Activated CD4-positive, alpha-beta T cell treated with anti-CD3 and anti-CD28 coated beads for 24 hours (primary cell): ENCODE data around the gene TRIM26.
"Not testable (repeated sequence)": the region's sequence is repeated elsewhere in the genome, so short reads cannot be mapped to it uniquely, and the experiment has no call there.

Experiments used
- DNase-seq, 2 donors: peaks; one replicate each; pipeline ENCODE4 v3.0.0-alpha.2; 2020; ENCODE audit warnings: low read depth in 2 of 2

TRIM26 gene

GRCh38 chr6:30212865-30213666 is at the start of gene TRIM26:
Gene TRIM26, minus strand, starts transcription at chr6:30213406. Its CDS starts 14,303 bp downstream, at chr6:30199103.
- DNase-seq: peak; percentile 91 to 92

- peak; percentile 17 to 19 for DNase-seq
Measured at GRCh38 chr6:30260036-30260504, 46.9 kb upstream of the TRIM26 start.

- DNase-seq: peak; percentile 40 to 46
Measured at GRCh38 chr6:30259140-30260035, 46.2 kb upstream of the TRIM26 start.

GRCh38 chr6:30258204-30258603 is 45.0 kb upstream of the TRIM26 start:
- no peak for DNase-seq

GRCh38 chr6:30252417-30252816 is 39.2 kb upstream of the TRIM26 start:
- not testable (repeated sequence) for DNase-seq

GRCh38 chr6:30244560-30244959 is 31.4 kb upstream of the TRIM26 start:
- no peak for DNase-seq

- no peak for DNase-seq
Measured at GRCh38 chr6:30238178-30238795, 25.1 kb upstream of the TRIM26 start.

- DNase-seq: no peak
Measured at GRCh38 chr6:30234356-30234755, 21.1 kb upstream of the TRIM26 start.

- DNase-seq: no peak
Measured at GRCh38 chr6:30231067-30231466, 17.9 kb upstream of the TRIM26 start.

GRCh38 chr6:30227763-30228487 is 14.7 kb upstream of the TRIM26 start:
- DNase-seq: no peak

GRCh38 chr6:30227242-30227722 is 14.1 kb upstream of the TRIM26 start:
- no peak for DNase-seq

GRCh38 chr6:30223339-30223738 is 10.1 kb upstream of the TRIM26 start:
- no peak for DNase-seq

- DNase-seq: not testable (repeated sequence)
Measured at GRCh38 chr6:30221956-30222355, 8.8 kb upstream of the TRIM26 start.

- not testable (repeated sequence) for DNase-seq
Measured at GRCh38 chr6:30221395-30221794, 8.2 kb upstream of the TRIM26 start.

GRCh38 chr6:30219244-30219643 is 6.0 kb upstream of the TRIM26 start:
- peak in 1 of 2 donors; percentile 51 for DNase-seq

- no peak for DNase-seq
Measured at GRCh38 chr6:30216096-30216495, 2.9 kb upstream of the TRIM26 start.

- no peak for DNase-seq
Measured at GRCh38 chr6:30214657-30214982, 1.4 kb upstream of the TRIM26 start.

GRCh38 chr6:30213957-30214656 is 901 bp upstream of the TRIM26 start:
- peak; percentile 44 to 54 for DNase-seq

GRCh38 chr6:30213667-30213956 is 406 bp upstream of the TRIM26 start:
- DNase-seq: peak in 1 of 2 donors; percentile 8

GRCh38 chr6:30211899-30212298 is 1.3 kb downstream of the TRIM26 start:
- DNase-seq: no peak

- DNase-seq: no peak
Measured at GRCh38 chr6:30211306-30211705, 1.9 kb downstream of the TRIM26 start.
